ENCODE data around the gene TCEAL8.

DNA sequence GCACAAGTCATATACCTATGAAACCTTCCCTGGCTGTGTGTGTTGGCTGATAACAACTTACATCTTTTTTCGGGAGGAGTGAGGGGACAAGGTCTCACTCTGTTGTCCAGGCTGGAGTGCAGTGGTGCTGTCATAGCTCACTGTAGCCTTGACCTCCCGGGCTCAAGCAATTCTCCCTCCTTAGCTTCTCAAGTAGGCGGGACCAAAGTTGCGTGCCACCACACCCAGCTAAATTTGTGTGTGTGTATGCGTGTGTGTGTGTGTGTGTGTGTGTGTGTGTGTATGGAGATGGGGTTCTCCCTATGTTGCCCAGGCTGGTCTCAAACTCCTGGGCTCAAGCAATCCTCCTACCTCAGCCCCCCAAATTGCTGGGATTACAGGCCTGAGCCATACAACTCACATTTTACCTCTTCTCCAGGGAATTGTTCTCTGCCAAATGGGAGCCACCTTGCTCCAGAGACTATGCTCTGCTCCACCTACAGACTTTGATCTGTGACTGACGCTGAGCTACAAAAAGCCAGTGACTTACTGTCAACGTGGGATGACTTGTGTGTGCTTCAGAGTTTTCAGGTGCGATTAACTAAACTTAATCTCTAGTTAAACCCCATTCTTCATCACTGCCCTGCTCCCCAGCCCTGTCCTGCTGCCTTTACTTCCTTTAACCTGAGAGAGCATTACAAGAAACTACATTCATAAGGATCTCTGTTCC lies 42.1 kb downstream of the TCEAL8 start:
- TF ChIP-seq TAF1 (IDR thresholded peaks at IDR 0.05; ENCODE audit: borderline replicate concordance, insufficient read depth, low read length) (no peak), POLR2AphosphoS5 (IDR thresholded peaks at IDR 0.05; ENCODE audit: low read depth, low read length) (no peak), SIN3A (IDR thresholded peaks at IDR 0.05; ENCODE audit: borderline replicate concordance, insufficient read depth, low read length) (no peak)
- TF ChIP-seq, protein P1, sequence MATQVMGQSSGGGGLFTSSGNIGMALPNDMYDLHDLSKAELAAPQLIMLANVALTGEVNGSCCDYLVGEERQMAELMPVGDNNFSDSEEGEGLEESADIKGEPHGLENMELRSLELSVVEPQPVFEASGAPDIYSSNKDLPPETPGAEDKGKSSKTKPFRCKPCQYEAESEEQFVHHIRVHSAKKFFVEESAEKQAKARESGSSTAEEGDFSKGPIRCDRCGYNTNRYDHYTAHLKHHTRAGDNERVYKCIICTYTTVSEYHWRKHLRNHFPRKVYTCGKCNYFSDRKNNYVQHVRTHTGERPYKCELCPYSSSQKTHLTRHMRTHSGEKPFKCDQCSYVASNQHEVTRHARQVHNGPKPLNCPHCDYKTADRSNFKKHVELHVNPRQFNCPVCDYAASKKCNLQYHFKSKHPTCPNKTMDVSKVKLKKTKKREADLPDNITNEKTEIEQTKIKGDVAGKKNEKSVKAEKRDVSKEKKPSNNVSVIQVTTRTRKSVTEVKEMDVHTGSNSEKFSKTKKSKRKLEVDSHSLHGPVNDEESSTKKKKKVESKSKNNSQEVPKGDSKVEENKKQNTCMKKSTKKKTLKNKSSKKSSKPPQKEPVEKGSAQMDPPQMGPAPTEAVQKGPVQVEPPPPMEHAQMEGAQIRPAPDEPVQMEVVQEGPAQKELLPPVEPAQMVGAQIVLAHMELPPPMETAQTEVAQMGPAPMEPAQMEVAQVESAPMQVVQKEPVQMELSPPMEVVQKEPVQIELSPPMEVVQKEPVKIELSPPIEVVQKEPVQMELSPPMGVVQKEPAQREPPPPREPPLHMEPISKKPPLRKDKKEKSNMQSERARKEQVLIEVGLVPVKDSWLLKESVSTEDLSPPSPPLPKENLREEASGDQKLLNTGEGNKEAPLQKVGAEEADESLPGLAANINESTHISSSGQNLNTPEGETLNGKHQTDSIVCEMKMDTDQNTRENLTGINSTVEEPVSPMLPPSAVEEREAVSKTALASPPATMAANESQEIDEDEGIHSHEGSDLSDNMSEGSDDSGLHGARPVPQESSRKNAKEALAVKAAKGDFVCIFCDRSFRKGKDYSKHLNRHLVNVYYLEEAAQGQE (IDR thresholded peaks at IDR 0.05; ENCODE audit: insufficient read depth in 1 of 2, low read depth in 2 of 2, low read length in 2 of 2), result no peak
